Testis (tissue), 3 donors: ENCODE data around the gene ATXN7L1. TPM values are rescaled to one million over a fixed set of nuclear protein-coding genes. Genes with fewer than 3 reads are reported as not detected.
A peak's percentile ranks its signal among the peaks of the same experiment; 100 is the strongest.

ENCODE experiments used
- DNase-seq: peaks from one replicate; pipeline ENCODE4 v3.0.0-alpha.2; 2019
- H3K27ac ChIP-seq, 2 donors: fragments of 200-600 bp; sonication (generic); one replicate each; pipeline ENCODE4 v1.5.1; 2019
- H3K27me3 ChIP-seq: fragments of 200-600 bp; sonication (generic); one replicate; pipeline ENCODE4 v1.5.1; 2019
- H3K36me3 ChIP-seq: fragments of 200-600 bp; sonication (generic); one replicate; pipeline ENCODE4 v1.5.1; 2017; ENCODE audit warnings: low read depth; ENCODE audit errors: missing control alignments
- H3K4me1 ChIP-seq: fragments of 200-600 bp; sonication (generic); one replicate; pipeline ENCODE4 v1.5.1; 2019
- H3K4me3 ChIP-seq, 2 donors: fragments of 200-600 bp; sonication (generic); one replicate each; pipeline ENCODE4 v1.5.1; 2017 to 2019
- H3K9me3 ChIP-seq: fragments of 200-600 bp; sonication (generic); one replicate; pipeline ENCODE4 v1.5.1; 2017
- CTCF ChIP-seq, 3 experiments: fragments of 450-650 bp in 2 of 3; fragments of 200-600 bp in 1 of 3; sonication (generic) in 1 of 3; IDR thresholded peaks; one replicate each; pipeline ENCODE4 v1.5.1; 2016 to 2019; ENCODE audit warnings: antibody characterized with exemption in 3 of 3, mild to moderate bottlenecking in 2 of 3, moderate library complexity in 1 of 3
- POLR2A ChIP-seq: fragments of 450-650 bp; IDR thresholded peaks from one replicate; pipeline ENCODE4 v1.6.1; 2017; ENCODE audit warnings: antibody characterized with exemption, mild to moderate bottlenecking, moderate library complexity
- WGBS, 2 donors: methylation state at CpG; one replicate each; pipeline ENCODE4 v1.1.5; 2018; 5-methylcytosine and 5-hydroxymethylcytosine counted together
- intact Hi-C: fragments of 100-400 bp; cut with DNase I; formaldehyde crosslinking; loops from one replicate; pipeline ENCODE4 v1.15.1; 2023; ENCODE audit warnings: low total_unique reads
- polyA plus RNA-seq: library from polyadenylated mRNA; stranded (reverse); fragments of 350-450 nt; fragmentation: Illumina TruSeq; extraction: RNeasy Lipid Tissue Mini Kit (QIAGEN cat#74804); gene quantifications from one replicate; pipeline ENCODE4 v1.2.3, GENCODE V29; 2014; ENCODE audit warnings: low read depth, low replicate concordance; ENCODE audit not compliant: insufficient read depth
- total RNA-seq, 2 donors: library from RNA; depleted of rRNA; stranded (reverse); fragments of >200 nt; gene quantifications; one replicate each; pipeline ENCODE4 v1.2.3, GENCODE V29; 2016

Gene ATXN7L1
- total and polyA plus RNA-seq, 3 donors from 2014 or later = 35.7 to 61.7 (median 35.9) TPM

GRCh38 chr7:105909742-105910141 is 33.3 kb upstream of the ATXN7L1 start:
- Histone ChIP-seq H3K4me3 (no peak overlapping the region), H3K4me1 (no peaks in the 10 kb centered on the region), H3K27ac (no peak overlapping the region), H3K36me3 (no peaks in the 10 kb centered on the region), H3K9me3 (no peaks in the 10 kb centered on the region), H3K27me3 (no peaks in the 10 kb centered on the region)
- intact Hi-C loops = no loop called here
- WGBS, 2 donors = 75 to 81% methylated on average over 7 of the region's 7 CpGs
- no peak for TF ChIP-seq POLR2A
- TF ChIP-seq CTCF (IDR thresholded peaks at IDR 0.05) = no peak
- peak; percentile 56 for DNase-seq

GRCh38 chr7:105907129-105907846 is 30.9 kb upstream of the ATXN7L1 start:
- TF ChIP-seq CTCF (IDR thresholded peaks at IDR 0.05) (no peak), POLR2A (no peak)
- Histone ChIP-seq H3K4me3 (no peak overlapping the region), H3K9me3 (no peaks in the 10 kb centered on the region), H3K27me3 (no peaks in the 10 kb centered on the region), H3K36me3 (no peaks in the 10 kb centered on the region), H3K27ac (no peak overlapping the region), H3K4me1 (no peaks in the 10 kb centered on the region)
- DNase-seq = no peak
- intact Hi-C loops = no loop called here
- WGBS, 2 donors = 79 to 83% methylated on average over 9 of the region's 9 CpGs

- intact Hi-C loops = no loop called here
- no peaks in the 10 kb centered on the region for H3K36me3 ChIP-seq
- no peak for DNase-seq
- WGBS, 2 donors = 59 to 65% methylated on average over 2 of the region's 2 CpGs
- H3K27ac ChIP-seq = no peak overlapping the region
- TF ChIP-seq POLR2A = no peak
- no peak for TF ChIP-seq CTCF (IDR thresholded peaks at IDR 0.05)
- no peaks in the 10 kb centered on the region for H3K4me1 ChIP-seq
- no peaks in the 10 kb centered on the region for H3K27me3 ChIP-seq
- no peaks in the 10 kb centered on the region for H3K9me3 ChIP-seq
- H3K4me3 ChIP-seq = no peak overlapping the region
Measured at GRCh38 chr7:105906695-105907094, 30.3 kb upstream of the ATXN7L1 start.

GRCh38 chr7:105905910-105906568 is 29.6 kb upstream of the ATXN7L1 start:
- WGBS, 2 donors = 74 to 79% methylated on average over 8 of the region's 8 CpGs
- TF ChIP-seq CTCF (IDR thresholded peaks at IDR 0.05) = no peak
- TF ChIP-seq POLR2A = no peak
- no peaks in the 10 kb centered on the region for H3K27me3 ChIP-seq

More at GRCh38 chr7:105905910-105906568, 29.6 kb upstream of the ATXN7L1 start:
- Histone ChIP-seq H3K4me1 (no peaks in the 10 kb centered on the region), H3K9me3 (no peaks in the 10 kb centered on the region), H3K27ac (no peak overlapping the region), H3K4me3 (no peak overlapping the region), H3K36me3 (no peaks in the 10 kb centered on the region)
- intact Hi-C loops = no loop called here
- DNase-seq = no peak
